NCI-H2196 treated with DMSO at 0.1 percent for 48 hours (cell line): ENCODE data around the gene HSD17B4.
"Not testable (repeated sequence)": the region's sequence is repeated elsewhere in the genome, so short reads cannot be mapped to it uniquely, and the experiment has no call there.

Experiments used
- DNase-seq: peaks from one replicate; lab custom pipeline; 2025; ENCODE audit not compliant: unreplicated experiment; lab: John Stamatoyannopoulos, UW

Gene HSD17B4

DNA sequence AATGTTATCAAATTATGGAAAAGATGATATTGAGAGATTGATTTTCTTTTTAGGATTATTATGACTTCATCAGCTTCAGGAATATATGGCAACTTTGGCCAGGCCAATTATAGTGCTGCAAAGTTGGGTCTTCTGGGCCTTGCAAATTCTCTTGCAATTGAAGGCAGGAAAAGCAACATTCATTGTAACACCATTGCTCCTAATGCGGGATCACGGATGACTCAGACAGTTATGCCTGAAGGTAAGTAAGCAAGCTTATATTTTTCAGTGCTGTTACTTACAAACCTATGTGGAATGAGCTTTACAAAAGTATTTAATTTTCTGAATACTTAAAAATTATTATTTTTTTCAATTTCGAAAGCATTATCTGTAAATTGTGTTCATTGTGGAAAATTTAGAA lies 26.5 kb downstream of the HSD17B4 start:
- DNase-seq = no peak

DNA sequence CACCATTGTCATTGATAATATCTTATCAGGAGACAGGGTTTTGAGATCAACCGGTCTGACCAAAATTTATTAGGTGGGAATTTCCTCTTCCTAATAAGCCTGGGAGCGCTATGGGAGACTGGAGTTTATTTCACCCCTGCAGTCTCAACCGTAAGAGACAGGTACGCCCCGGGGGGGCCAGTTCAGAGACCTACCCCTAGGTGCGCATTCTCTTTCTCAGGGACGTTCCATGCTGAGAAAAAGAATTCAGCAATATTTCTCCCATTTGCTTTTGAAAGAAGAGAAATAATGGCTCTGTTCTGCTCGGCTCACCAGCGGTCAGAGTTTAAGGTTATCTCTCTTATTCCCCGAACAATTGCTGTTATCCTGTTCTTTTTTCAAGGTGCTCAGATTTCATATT lies 28.3 kb downstream of the HSD17B4 start:
- not testable (repeated sequence) for DNase-seq

DNA sequence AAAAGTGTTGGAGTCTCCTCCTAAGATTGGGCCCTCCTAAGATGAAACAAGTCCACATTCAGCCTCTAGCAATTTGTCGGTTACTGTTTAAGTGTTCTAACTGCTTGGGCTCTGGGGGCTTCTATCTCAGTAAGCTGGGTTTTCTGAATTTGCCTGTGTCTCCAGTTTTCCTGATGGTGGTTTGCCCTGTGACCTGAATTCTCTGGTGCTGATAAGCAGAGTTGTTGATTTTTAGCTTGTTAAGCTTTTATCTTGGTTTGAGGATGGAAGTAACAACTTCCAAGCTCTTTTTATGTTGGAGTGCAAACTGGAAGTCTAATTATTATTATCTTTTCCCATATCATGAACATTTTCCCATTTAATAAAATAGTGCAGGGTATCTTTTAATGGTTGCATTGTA lies 30.9 kb downstream of the HSD17B4 start:
- no peak for DNase-seq

DNA sequence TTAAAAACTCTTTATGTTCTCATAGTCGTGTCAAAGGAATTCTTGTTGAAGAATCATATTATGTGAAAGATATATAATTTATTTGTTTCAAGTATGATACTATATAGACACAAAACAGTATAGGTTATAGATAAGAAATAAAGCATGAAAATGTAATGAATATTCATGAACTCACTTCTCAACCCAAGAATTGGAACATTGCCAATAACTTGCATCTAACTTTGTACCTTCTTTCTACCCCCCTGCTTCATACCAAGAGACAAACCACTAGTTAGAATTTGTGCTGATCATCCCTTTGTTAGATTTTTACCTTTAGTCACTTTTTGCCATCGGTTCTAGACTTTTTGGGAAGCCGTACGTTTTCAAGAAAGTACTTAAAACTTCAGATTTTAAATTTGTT lies 32.6 kb downstream of the HSD17B4 start:
- DNase-seq = no peak

DNA sequence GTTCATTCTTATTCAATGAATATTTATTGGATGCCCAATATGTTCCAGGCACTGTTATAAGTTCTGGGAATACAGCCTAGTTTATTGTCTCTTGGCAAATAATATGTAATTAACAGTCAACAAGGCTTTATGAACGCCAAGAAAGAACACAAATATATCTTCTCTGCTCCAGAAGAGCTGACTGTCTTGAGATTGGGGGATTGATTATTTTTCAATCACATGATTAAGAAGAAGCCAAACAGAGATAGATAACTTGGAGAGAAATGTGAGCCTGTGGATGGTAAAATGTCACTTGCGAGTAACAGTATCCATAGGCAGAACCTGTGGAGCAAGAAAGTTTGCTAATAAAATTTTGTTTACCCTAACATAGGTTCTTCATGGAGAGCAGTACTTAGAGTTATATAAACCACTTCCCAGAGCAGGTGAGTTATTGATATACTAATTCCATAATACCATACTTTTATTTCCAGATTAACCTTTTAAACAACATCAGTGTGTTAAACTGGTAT lies 49.4 kb downstream of the HSD17B4 start:
- no peak for DNase-seq

DNA sequence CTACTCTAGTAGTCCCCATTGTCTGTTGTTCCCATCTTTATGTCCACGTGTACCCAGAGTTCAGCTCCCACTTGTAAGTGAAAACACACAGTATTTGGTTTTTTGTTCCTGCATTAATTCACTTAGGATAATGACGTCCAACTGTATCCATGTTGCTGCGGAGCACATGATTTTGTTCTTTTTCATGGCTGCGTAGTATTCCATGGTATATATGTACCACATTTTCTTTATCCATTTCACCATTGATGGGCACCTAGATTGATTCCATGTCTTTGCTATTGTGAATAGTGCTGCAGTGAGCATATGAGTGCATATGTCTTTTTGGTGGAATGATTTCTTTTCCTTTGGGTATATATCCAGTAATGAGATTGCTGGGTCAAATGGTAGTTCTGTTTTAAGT lies 51.6 kb downstream of the HSD17B4 start:
- DNase-seq = not testable (repeated sequence)

DNA sequence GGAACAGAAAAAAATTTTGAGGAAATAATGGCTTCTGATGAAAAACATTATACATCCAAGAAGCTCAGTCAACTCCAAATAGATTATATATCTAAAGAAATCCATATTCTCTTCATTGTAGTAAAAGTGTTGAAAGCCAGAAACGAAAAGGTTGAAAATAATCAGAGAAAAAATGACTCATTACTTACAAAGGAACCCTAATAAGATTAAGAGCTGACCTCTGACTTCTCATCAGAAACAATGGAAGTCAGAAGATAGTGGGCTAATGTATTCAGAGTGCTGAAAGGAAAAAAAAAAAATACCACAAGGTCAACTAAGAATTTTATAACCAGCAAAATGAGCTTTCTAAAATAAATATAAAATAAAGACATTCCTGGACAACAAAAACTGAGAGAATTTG lies 60.0 kb downstream of the HSD17B4 start:
- no peak for DNase-seq

- no peak for DNase-seq
Measured at GRCh38 chr5:119515192-119515591, 62.9 kb downstream of the HSD17B4 start.

DNA sequence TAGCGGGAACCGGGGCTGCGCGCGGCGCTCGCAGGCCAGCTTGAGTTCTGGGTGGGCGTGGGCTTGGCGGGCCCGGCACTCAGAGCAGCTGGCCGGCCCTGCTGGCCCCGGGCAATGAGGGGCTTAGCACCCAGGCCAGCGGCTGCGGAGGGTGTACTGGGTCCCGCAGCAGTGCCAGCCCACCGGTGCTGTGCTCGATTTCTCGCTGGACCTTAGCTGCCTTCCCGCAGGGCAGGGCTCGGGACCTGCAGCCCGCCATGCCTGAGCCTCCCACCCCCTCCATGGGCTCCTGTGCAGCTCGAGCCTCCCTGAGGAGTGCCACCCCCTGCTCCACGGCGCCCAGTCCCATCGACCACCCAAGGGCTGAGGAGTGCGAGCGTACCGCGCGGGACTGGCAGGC lies 64.8 kb downstream of the HSD17B4 start:
- DNase-seq = not testable (repeated sequence)

DNA sequence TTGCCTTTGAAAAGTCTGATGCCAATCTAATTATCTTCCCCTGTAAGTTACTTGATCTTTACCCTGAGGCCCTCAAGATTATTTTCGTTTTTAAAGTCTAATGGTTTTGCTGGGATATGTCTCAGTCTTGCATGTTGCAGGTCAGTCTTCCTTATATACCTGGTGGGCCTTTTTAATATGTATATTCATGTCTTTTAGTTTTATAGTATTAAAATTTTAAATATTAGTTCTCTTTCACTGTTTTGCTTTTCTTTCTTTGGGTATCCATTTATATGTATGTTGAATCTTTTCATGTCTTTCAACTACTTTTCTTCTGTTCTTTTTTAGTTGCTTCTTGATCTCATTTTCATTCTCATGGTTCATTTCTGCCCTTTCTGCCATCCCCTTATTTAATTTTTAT lies 68.9 kb downstream of the HSD17B4 start:
- DNase-seq = no peak

DNA sequence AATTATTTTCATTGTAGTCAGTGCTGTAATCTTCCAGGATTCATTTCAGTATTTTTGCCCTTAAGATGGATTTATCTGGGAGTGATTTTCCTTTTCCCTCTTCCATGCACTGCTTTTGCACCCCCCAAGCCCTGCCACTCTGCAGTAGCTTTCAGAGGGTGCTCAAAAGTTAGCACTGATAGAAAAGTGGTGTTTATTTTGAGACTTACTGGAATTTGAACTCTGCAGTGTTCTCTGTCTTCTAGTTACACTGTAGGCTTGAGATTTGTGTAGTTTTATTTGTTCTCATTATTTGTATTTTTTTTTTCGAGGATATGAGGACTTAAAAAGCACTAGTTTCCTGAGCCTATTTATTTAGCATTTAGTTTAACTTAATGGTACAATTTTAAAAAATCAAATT lies 70.5 kb downstream of the HSD17B4 start:
- no peak for DNase-seq

- no peak for DNase-seq
Measured at GRCh38 chr5:119524485-119524884, 72.2 kb downstream of the HSD17B4 start.

DNA sequence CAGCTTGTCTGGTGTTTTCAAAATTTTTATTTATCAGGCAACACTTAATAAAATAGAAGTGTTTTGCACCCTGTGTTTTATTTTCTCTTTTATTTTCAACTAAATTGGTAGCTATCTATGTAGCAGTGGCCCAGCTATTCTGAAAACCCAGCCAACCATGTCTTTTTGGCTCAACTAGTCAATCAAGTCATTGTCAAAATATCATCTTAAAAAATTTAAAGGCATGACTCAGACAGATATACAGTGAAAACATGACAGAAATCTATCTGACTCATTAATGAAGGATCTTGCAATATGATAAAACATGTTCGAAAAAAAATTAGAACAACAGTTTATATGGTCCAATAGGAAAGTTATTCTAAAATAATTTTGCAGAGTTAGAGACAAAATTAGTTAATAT lies 75.1 kb downstream of the HSD17B4 start:
- no peak for DNase-seq

- DNase-seq = no peak
Measured at GRCh38 chr5:119529811-119530210, 77.5 kb downstream of the HSD17B4 start.

GRCh38 chr5:119532637-119533036 lies 80.3 kb downstream of the HSD17B4 start:
- DNase-seq = no peak

DNA sequence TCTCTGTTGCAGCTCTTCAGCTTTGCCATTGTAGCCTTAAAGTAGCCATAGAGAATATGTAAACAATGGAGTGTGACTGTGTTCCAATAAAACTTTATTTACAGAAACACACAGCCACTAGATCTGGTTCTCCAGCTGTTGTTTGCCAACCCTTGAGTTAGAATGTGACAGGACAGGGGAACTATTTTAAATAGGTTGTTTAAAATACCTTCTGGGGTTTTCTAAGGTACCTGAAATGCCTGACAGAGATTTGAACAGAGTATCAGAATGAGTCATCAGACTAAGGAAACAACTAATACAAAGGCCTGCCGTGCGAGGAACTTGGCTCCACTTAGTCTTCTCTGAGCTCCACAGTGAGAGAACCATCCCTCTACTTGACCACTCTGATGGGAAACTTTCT lies 85.4 kb downstream of the HSD17B4 start:
- no peak for DNase-seq

GRCh38 chr5:119541716-119542115 lies 89.4 kb downstream of the HSD17B4 start:
- DNase-seq = no peak

DNA sequence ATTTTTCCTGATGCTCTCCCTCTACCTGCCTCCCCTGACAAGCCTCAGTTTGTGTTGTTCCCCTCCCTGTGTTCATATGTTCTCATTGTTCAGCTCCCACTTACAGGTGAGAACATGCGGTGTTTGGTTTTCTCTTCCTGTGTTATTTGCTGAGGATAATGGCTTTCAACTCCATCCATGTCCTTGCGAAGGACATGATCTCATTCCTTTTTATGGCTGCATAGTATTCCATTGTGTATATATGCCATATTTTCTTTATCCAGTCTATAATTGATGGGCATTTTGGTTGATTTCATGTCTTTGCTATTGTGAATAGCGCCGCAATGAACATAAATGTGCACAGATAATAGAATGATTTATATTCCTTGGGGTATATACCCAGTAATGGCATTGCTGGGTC lies 99.5 kb downstream of the HSD17B4 start:
- no peak for DNase-seq

DNA sequence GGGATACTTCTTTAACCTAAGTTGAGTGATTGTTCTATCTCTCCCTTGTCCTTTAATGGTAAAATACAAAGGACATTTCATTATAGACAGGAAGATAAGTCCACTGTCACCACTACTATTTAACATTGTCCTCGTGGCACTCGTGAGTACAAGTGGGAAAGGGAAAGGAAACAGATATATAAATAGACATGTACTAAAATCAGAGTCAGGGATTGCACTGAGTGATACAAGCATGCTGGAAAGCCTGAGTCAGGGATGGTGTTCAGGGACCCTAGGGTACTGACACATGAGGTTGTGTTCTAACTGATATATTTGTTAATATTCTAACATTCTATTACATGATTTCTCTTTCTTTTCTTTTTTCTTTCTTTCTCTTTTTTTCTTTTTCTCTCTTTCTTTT lies 102.3 kb downstream of the HSD17B4 start:
- DNase-seq = no peak

DNA sequence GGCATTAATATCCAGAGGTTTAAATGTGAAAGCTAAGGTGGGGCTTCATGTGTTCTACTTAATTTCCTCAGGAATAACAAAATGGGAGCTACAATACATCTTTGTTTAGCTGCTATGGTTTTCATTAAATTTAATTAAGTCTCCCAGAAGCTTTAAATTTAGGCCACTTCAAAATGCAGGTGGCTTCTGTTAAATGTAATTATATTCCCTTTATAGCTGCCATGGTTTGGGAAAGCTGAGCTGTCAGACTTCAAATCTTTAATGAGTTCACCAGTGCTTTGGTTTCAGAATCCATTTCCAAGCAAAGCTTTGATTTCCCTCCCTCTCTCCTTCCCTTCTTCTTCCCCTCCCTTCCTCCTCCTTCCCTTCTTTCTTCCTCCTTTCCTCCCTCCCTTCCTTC lies 118.6 kb downstream of the HSD17B4 start:
- no peak for DNase-seq

DNA sequence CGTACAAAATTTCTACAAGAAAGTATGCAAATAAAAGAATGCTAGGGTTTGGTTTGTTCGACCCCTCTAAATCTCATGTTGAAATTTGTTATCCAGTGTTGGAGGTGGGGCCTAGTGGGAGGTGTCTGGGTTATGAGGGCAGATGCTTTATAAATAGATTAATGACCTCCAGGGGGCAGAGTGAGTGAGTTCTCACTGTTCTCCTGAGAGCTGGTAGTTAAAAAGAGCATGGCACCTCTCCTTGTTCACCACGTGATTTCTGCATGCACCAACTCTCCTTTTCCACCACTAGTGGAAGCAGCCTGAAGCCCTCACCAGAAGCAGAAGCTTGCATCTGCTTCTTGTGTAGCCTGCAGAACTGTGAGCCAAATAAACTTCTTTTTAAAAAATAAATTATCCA lies 126.6 kb downstream of the HSD17B4 start:
- DNase-seq = no peak

DNA sequence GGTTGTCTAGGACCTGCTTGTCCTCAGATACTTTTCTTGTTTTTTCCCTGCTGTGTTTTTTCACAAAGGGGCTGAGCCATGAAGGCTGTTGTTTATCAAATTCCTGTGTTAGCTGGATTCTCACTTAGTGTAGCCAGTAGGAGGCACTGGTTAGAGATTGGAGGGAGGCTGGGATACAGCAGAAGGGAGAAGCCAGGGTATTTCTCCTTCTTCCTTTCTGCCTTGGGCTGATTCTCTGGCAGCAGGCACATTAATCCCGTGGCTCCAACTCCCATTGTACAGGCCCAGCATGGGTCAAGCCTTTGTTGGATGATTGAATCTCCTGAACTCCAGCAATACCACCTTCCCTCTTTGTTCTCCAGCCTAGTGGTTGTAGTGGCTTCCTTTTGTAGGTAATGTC lies 130.7 kb downstream of the HSD17B4 start:
- no peak for DNase-seq

- DNase-seq = no peak
Measured at GRCh38 chr5:119583684-119584083, 131.4 kb downstream of the HSD17B4 start.
